KOPT-K1 (cell line): Measurements from ENCODE around the gene MAP7D3.
A peak's percentile ranks its signal among the peaks of the same experiment; 100 is the strongest.
"Not testable (repeated sequence)": the region's sequence is repeated elsewhere in the genome, so short reads cannot be mapped to it uniquely, and the experiment has no call there.

Experiments used
- H3K27ac ChIP-seq: fragments of 200-600 bp; sonication (generic); 2 replicates; pipeline ENCODE4 v1.5.1; 2016; ENCODE audit warnings: antibody characterized with exemption, mild to moderate bottlenecking, low read depth, low read length; ENCODE audit not compliant: poor library complexity, severe bottlenecking
- H3K36me3 ChIP-seq: fragments of 200-600 bp; sonication (generic); 2 replicates; pipeline ENCODE4 v1.5.1; 2017; ENCODE audit warnings: antibody characterized with exemption, mild to moderate bottlenecking, low read length, moderate library complexity; ENCODE audit not compliant: insufficient read depth
- H3K9me3 ChIP-seq: fragments of 200-600 bp; sonication (generic); 2 replicates; pipeline ENCODE4 v1.5.1; 2017; ENCODE audit warnings: antibody characterized with exemption, low read length, mild to moderate bottlenecking; ENCODE audit not compliant: insufficient read depth, poor library complexity, severe bottlenecking

The MAP7D3 gene

DNA sequence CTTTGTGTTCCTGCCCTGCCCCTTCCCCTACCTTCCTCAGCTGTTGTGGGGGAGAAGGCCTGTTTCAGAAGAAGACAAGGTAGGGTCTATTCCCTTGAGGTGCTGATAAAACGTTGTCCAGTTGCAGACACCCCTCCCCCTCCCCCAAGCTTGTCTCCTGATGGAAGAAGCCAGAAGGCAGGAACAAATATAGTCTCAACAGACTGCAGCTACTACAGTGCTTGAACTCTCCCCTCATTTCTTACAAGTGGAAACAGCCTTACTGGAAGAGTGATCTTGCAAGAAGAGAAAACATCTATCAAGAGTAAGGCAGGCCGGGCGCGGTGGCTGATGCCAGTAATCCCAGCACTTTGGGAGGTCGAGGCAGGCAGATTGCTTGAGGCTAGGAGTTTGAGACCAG lies 11.0 kb upstream of the MAP7D3 start:
- no peaks in the 10 kb centered on the region for H3K9me3 ChIP-seq
- H3K36me3 ChIP-seq = no peaks in the 10 kb centered on the region
- H3K27ac ChIP-seq = no peak overlapping the region

DNA sequence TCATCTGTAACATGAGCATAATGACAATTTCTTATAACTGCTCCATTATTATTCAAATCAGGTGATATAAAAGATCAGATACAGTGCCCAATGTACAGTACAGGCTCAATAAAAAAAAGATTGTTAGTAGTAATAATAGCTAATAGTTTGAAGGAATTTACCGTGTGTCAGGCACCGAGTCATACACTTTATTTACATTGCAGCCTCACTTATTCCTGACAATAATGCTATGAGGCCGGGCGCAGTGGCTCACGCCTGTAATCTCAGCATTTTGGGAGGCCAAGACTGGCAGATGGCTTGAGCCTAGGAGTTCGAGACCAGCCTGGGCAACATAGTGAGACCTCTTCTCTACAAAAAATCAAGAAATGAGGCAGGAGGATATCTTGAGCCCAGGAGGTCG lies 10.1 kb upstream of the MAP7D3 start:
- Histone ChIP-seq H3K36me3 (no peaks in the 10 kb centered on the region), H3K27ac (no peak overlapping the region)

DNA sequence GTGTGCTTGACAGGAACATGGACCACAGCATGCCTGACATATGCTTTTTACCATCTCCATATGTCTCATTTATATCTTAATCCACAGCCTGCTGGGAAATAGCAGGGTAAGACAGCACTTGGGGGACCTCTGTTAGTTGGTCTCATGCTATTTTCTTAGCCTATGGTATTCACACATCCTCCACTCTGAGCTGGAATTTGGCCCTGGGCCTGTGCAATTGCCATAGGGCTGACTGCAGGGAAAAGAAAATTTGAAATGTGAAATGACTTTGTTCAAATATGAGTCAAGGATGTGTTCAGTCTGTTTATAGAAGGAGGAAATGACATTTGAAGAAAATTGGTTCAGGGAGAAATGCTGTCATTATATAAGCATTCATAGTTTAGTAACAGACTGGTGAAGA lies 9.6 kb upstream of the MAP7D3 start:
- Histone ChIP-seq H3K9me3 (no peaks in the 10 kb centered on the region), H3K36me3 (no peaks in the 10 kb centered on the region), H3K27ac (no peak overlapping the region)

More for the DNA sequence above, 10.1 kb upstream of the MAP7D3 start:
- no peaks in the 10 kb centered on the region for H3K9me3 ChIP-seq

DNA sequence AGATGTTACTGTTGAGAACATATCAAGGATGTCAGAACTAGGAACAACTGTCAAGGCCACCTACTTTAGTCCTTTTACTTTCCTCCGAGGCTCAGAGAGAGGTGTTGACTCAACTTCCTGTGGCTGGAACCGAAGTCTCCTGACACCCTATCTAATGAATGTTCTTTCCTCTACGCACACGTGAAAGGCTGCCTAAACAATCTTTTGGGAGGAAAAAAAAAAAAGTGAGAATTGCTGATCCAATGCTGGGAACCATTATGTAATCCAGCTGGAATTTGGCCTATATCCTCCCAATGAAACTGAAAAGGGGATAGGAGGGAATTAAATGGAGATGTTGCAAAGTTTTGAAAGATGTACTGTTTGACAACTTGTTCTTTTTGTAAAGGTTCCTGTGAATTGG lies 8.3 kb upstream of the MAP7D3 start:
- H3K9me3 ChIP-seq = no peaks in the 10 kb centered on the region
- no peak overlapping the region for H3K27ac ChIP-seq
- no peaks in the 10 kb centered on the region for H3K36me3 ChIP-seq

DNA sequence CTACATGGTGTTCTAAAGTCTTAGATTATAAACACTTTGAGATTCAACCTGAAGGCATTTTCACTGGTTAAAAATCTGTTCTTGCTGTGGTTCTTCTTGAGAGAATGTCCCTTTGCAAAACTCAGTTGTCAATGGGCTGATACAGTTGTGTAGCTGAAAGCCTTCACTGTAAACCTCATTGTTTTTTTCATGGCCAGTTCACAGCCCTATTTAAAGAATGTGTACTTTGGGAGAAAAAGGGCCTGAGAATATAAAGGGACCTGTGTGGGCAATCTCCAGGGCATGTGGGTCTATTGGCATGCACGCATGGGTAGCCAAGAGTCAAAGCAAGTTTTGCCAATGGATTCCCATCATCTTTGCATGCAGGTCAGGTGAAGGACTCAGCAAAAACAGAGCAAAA lies 7.8 kb upstream of the MAP7D3 start:
- no peaks in the 10 kb centered on the region for H3K9me3 ChIP-seq
- no peaks in the 10 kb centered on the region for H3K36me3 ChIP-seq
- no peak overlapping the region for H3K27ac ChIP-seq

DNA sequence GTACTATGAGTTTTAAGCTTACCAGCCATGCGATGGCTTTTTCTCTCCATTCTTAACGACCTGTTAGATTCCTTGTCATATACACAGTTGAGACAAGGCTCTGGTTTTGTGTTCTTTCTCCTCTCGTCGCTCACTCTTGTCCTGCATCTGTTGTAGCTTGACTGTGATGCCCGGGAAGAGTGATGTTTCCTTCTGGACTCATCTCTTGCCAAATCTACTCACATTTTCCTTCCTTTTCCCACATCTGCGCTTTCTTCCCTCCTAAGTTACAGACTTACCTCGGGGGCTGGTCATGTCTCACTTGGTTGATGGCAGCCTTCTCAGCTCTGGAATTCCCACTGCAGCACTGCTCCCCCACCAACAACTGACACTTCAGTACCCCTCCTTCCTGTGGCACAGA lies 4.8 kb upstream of the MAP7D3 start:
- Histone ChIP-seq H3K27ac (no peak overlapping the region), H3K36me3 (no peaks in the 10 kb centered on the region), H3K9me3 (no peaks in the 10 kb centered on the region)

DNA sequence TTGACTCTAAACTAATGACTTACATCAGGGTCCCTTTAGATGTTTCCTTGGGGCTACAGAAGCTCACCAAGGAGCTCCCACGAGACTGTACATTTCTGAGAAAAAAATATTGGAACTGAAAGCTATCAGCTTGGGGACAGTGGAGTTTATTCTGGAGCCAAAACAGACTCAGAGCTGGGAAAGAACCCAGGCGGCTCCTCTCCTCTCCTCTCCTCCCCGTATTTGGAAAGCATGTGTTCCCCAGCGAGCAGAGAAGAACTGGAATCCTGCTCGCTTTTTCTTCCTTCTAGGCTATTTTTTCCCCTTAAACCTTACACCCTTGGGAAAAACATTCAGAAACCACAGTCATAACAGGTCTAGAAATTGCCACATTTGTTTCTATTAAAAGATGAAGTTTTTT lies 4.3 kb upstream of the MAP7D3 start:
- Histone ChIP-seq H3K9me3 (no peaks in the 10 kb centered on the region), H3K27ac (no peak overlapping the region), H3K36me3 (no peaks in the 10 kb centered on the region)

DNA sequence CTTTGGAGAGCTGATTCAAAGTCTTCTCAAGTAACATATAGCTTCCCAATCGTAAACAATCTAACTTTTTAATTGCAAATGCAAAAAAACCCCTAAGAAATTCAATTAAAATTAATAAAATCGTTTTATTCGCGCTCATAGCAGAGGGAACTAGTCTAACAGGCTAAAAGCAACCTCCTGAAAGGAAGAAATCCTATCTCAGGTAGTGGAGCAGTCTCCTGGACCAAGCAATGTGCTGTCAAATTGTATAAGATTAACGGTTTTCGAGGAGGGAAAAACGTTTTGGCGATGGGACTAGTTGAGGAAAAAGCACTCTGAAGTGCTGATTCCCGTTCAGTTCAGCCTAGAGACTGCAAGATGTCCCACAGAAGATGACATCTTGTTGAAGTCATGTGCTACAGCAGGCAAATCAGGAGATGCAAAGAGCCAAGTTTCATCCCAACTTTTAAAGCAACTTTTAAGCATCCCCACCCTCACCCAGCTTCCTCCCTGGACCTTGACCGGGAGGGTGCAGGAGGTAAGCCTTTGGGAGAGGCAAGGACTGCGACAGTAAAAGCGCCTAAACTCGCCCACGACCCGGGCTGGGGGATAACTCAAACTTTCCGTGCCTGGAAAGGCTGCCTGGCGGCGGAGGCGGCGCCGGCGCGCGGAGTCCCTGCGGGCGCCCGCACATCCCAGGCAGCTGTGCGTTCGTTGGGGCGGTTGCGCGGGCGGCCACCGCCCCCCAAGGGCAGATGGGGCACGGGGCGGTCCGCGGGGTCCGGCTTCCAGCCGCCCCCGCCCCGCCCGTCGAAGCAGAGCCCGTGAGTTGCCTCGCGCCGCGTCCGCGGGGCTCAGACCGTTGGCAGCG lies 784 bp downstream of the MAP7D3 start:
- Histone ChIP-seq H3K36me3 (peaks cover 7% of the 10 kb centered on the region), H3K9me3 (no peaks in the 10 kb centered on the region), H3K27ac (peak overlapping the region; percentile 72)

DNA sequence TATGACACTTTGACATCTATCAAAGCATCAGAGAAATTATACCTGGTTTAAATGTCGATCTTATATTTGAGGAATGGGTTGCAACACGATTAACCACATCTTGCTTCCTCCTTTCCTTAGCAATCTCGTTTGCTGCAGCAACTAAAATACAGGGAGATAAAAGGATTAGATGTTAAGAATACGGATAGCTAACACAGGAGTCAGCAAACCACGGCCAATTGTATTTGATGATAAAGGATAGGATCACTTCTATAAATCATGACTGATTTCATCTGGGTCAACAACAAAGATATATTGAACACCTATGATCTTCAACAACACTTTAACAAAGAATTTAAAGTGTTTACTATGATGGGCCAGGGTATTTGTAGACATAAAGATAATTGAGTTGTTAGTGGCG lies 5.0 kb downstream of the MAP7D3 start:
- Histone ChIP-seq H3K9me3 (no peaks in the 10 kb centered on the region), H3K36me3 (peaks cover 48% of the 10 kb centered on the region), H3K27ac (no peak overlapping the region)

DNA sequence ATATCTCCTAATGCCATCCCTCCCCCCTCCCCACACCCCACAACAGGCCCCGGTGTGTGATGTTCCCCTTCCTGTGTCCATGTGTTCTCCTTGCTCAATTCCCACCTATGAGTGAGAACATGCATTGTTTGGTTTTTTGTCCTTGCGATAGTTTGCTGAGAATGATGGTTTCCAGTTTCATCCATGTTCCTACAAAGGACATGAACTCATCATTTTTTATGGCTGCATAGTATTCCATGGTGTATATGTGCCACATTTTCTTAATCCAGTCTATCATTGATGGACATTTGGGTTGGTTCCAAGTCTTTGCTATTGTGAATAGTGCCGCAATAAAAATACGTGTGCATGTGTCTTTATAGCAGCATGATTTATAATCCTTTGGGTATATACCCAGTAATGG lies 13.4 kb downstream of the MAP7D3 start:
- peaks cover 81% of the 10 kb centered on the region for H3K36me3 ChIP-seq
- H3K9me3 ChIP-seq = not testable (repeated sequence)

DNA sequence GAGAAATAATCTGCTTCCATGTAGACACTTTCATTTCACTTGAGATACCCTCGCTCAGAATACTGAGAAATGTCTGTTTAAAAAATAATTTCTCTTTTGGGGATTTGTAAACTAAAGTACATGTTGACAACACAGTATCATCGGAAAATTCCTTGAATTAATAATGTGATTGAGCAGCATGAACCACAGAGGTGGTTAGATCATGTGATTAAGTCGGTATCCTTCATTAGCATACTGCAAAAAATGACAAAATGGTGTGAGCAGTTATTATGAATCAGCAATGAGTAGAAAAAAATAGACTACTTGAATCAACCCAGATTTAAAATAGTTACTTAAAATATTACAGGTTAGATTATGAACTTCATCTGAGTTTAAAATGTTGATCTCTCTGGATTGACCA lies 14.1 kb downstream of the MAP7D3 start:
- peaks cover 80% of the 10 kb centered on the region for H3K36me3 ChIP-seq
- H3K27ac ChIP-seq = no peak overlapping the region
- no peaks in the 10 kb centered on the region for H3K9me3 ChIP-seq

More for the DNA sequence above, 13.4 kb downstream of the MAP7D3 start:
- H3K27ac ChIP-seq = not testable (repeated sequence)

DNA sequence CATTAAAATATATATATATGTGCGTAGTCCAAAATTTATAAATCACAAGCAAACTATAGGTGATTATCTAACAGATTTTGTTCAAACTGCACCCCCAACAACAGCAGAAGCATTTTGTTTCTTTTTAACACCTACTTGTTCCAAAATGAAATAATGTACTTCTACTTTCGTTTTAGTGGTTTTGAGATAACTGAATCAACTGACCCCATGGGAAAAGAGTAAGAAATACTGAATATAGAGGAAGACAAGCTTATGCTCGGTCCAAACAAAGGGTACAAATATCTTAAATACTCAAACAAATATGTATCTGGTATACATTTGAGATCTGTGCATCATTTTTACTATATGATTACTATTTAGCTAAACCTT lies 22.4 kb downstream of the MAP7D3 start:
- Histone ChIP-seq H3K9me3 (no peaks in the 10 kb centered on the region), H3K27ac (no peak overlapping the region), H3K36me3 (peaks cover 95% of the 10 kb centered on the region)

DNA sequence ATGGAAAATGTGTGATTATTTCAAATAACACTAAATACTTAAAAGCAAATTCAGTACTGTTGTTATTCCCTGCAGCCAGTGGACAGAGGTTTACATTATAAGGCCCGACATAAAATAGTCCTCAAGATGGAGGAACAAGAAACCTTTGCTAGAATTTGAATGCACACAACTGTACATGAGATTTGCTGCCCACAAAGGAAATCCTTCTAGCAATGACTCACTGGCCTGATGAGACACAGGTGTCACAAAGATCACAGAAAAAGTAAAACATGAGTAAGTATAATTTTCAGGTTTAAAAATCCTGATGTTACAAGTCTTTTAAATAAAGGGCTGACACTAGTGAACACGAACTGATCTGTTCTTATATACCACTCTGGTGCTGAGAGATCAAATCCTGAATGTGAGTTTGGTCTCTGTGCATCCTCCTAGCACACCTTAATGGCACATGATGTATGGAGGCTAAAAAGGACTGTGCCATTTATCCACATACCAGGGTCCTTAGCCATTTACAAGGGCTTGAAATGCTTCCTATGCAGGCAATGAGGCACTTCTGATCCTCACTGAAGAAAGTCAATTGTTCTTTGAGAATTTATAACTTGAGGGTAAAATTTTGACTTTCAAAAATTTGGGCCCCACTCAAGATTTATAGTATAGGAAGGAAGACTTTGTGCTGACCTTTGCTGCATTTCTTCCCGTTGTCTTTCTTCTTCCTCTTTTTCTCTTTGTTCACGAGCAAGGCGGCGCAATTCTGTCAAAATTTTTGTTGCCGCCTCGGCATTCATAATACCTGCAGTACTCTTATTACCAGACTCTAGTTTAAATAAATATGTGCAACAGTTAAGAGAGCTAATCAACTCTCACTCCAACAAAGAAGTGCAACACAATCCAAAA lies 23.0 kb downstream of the MAP7D3 start:
- Histone ChIP-seq H3K27ac (peak overlapping the region; percentile 43), H3K36me3 (peaks cover 95% of the 10 kb centered on the region), H3K9me3 (no peaks in the 10 kb centered on the region)

DNA sequence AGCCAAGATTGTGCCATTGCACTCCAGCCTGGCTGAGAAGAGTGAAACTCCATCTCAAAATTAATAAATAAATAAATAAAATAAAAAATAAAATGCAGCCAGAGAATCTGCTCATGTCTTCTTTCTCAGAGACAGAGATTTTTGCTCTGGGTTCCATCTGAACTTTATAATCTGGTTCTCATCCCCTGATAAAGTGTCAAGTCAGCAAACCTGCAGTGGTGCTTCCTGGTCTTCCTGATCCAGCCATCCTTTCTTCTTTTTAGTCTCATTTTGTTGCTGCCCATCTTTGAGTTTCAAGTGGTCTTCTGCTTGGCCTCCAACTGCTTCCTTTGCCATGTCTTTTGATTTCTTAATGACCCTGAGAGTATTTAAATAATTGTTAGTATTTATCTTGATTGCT lies 24.1 kb downstream of the MAP7D3 start:
- Histone ChIP-seq H3K27ac (no peak overlapping the region), H3K36me3 (peaks cover 97% of the 10 kb centered on the region), H3K9me3 (no peaks in the 10 kb centered on the region)

DNA sequence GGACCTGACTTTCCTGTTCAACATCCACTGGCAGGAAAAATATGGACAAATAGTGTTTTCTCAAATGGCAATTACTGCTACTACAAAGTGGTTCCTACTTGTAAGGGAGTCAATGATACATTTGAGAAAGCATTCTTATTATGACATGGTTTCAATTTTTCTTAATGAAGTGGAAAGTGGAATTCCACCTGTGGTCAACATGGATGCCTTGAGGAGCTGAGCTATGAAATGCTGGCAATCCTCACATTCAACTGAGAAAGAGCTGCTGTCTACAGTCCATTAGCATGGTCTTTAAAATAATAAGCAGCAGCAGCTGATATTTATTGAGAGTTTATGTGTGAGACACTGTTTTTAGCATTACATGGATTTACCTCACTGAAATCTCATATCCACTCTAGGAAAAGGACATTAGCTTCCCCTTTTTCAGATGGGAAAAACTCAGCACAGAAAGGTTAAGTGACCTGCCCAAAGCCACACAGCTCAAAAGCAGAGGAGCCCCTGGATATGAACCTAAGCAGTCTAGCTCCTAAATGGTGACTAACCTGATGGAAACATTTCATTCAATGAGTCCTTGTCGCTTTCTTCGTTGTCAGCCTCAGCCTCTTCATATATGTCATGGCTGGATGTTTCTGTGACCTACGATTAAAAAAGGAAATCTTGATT lies 29.2 kb downstream of the MAP7D3 start:
- Histone ChIP-seq H3K36me3 (peaks cover 93% of the 10 kb centered on the region), H3K9me3 (no peaks in the 10 kb centered on the region), H3K27ac (no peak overlapping the region)
